IPS-NIHi7 (cell line): Measurements from ENCODE around the gene KL.

ENCODE experiments used
- DNase-seq: peaks from one replicate; pipeline ENCODE4 v3.0.0; 2012; ENCODE audit warnings: mixed read lengths; ENCODE audit errors: extremely low spot score

Gene KL

GRCh38 chr13:33016414-33017322 lies at the start of gene KL:
TSS of gene KL (plus strand) at chr13:33016423. CDS start at chr13:33016441, 18 bp downstream.
- DNase-seq = peak; percentile 56

GRCh38 chr13:32967584-32968182 lies 48.5 kb upstream of the KL start:
- DNase-seq = no peak

- no peak for DNase-seq
Measured at GRCh38 chr13:32968316-32968715, 47.9 kb upstream of the KL start.

- no peak for DNase-seq
Measured at GRCh38 chr13:32968793-32969192, 47.4 kb upstream of the KL start.

- DNase-seq = no peak
Measured at GRCh38 chr13:32969516-32969941, 46.7 kb upstream of the KL start.

- DNase-seq = no peak
Measured at GRCh38 chr13:32976056-32976805, 40.0 kb upstream of the KL start.

- DNase-seq = no peak
Measured at GRCh38 chr13:32976912-32977311, 39.3 kb upstream of the KL start.

GRCh38 chr13:32977321-32977720 lies 38.9 kb upstream of the KL start:
- DNase-seq = no peak

GRCh38 chr13:32978278-32978677 lies 37.9 kb upstream of the KL start:
- no peak for DNase-seq

GRCh38 chr13:32983058-32983457 lies 33.2 kb upstream of the KL start:
- no peak for DNase-seq

GRCh38 chr13:32984857-32985626 lies 31.2 kb upstream of the KL start:
- no peak for DNase-seq

GRCh38 chr13:32986552-32986951 lies 29.7 kb upstream of the KL start:
- no peak for DNase-seq

- no peak for DNase-seq
Measured at GRCh38 chr13:32987462-32987861, 28.8 kb upstream of the KL start.

- no peak for DNase-seq
Measured at GRCh38 chr13:32988608-32989289, 27.5 kb upstream of the KL start.

- DNase-seq = no peak
Measured at GRCh38 chr13:32989290-32989667, 26.9 kb upstream of the KL start.

GRCh38 chr13:32989942-32990341 lies 26.3 kb upstream of the KL start:
- no peak for DNase-seq

- no peak for DNase-seq
Measured at GRCh38 chr13:32993145-32993544, 23.1 kb upstream of the KL start.

GRCh38 chr13:32997399-32997798 lies 18.8 kb upstream of the KL start:
- no peak for DNase-seq

- no peak for DNase-seq
Measured at GRCh38 chr13:32998966-32999365, 17.3 kb upstream of the KL start.

GRCh38 chr13:33000365-33000764 lies 15.9 kb upstream of the KL start:
- DNase-seq = no peak

- DNase-seq = no peak
Measured at GRCh38 chr13:33003458-33004019, 12.7 kb upstream of the KL start.
